Measurements from ENCODE around the gene C3orf85. TPM values are rescaled to one million over a fixed set of nuclear protein-coding genes. Genes with fewer than 3 reads are reported as not detected.

C3orf85 gene
- total RNA-seq, 1 donor from 2014 or later, result not detected

DNA sequence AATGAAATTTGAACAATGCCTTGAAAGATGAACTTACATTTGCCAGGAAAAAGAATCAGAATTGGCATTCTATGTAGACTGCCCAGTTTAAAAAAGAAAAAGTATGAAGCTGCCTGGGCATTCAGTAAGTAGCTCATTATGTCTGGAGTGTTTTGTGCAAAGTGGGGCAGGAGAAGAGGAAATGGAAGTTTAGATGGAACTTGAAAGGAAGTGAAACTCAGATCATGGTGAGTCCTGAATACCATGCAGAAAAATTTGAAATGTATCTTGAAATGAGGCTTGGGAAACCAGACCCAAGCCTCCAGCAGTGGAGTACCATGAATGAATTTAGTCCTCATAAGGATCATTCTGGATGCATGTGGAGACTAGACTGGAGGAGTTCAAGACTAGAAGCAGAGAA is 13.8 kb upstream of the C3orf85 start:
- no peak overlapping the region for H3K9ac ChIP-seq
- no peaks in the 10 kb centered on the region for H3K36me3 ChIP-seq
- H3F3A ChIP-seq (ENCODE audit: low read depth), result no peaks in the 10 kb centered on the region
- H2AFZ ChIP-seq (replicated peaks), result no peak overlapping the region
- no peak overlapping the region for H3K4me3 ChIP-seq
- H3K27me3 ChIP-seq, result no peaks in the 10 kb centered on the region
- no peak overlapping the region for H3K27ac ChIP-seq
- Mint-ChIP-seq H3K36me3 (no peaks in the 10 kb centered on the region), H3K9me3 (peaks cover 15% of the 10 kb centered on the region), H3K27ac (no peak overlapping the region), H3K4me1 (peaks cover 14% of the 10 kb centered on the region), H3K4me3 (no peak overlapping the region), H3K27me3 (ENCODE audit: insufficient read depth, low read depth) (no peaks in the 10 kb centered on the region)
- DNase-seq (ENCODE audit: low spot score), result no peak
- H3K4me1 ChIP-seq, result peaks cover 4% of the 10 kb centered on the region
- TF ChIP-seq EZH2phosphoT487 (IDR thresholded peaks at IDR 0.05), result no peak
- TF ChIP-seq, protein P1, sequence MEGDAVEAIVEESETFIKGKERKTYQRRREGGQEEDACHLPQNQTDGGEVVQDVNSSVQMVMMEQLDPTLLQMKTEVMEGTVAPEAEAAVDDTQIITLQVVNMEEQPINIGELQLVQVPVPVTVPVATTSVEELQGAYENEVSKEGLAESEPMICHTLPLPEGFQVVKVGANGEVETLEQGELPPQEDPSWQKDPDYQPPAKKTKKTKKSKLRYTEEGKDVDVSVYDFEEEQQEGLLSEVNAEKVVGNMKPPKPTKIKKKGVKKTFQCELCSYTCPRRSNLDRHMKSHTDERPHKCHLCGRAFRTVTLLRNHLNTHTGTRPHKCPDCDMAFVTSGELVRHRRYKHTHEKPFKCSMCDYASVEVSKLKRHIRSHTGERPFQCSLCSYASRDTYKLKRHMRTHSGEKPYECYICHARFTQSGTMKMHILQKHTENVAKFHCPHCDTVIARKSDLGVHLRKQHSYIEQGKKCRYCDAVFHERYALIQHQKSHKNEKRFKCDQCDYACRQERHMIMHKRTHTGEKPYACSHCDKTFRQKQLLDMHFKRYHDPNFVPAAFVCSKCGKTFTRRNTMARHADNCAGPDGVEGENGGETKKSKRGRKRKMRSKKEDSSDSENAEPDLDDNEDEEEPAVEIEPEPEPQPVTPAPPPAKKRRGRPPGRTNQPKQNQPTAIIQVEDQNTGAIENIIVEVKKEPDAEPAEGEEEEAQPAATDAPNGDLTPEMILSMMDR (IDR thresholded peaks at IDR 0.05), result no peak
- no peak for TF ChIP-seq EZH2 (IDR thresholded peaks at IDR 0.05)
- no peaks in the 10 kb centered on the region for H3K79me2 ChIP-seq (ENCODE audit: low read depth)
- no peaks in the 10 kb centered on the region for H3K9me3 ChIP-seq (ENCODE audit: low read depth)
- no peak overlapping the region for H3K4me2 ChIP-seq
- no peaks in the 10 kb centered on the region for H4K20me1 ChIP-seq (ENCODE audit: low read depth)

DNA sequence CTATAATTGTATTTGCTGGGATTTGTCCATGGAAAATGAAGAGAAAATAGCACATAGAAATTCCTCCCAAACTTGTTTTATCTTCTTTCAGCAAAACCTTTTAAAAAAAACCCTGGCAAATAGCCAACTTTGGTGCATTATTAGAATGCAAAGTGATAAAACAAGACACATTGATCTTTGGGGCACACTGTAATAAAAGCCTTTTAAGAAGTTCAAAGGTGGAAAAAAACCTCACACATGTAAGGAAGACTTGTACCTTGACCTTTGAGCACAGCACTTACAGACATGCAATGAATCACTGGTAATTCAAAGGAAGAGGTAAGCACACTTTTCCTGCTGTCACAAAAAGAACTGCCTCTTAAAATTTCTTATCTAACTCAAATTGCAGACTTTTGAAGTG is 10.6 kb upstream of the C3orf85 start:
- no peaks in the 10 kb centered on the region for H3K36me3 ChIP-seq
- H3K27ac ChIP-seq, result no peak overlapping the region
- H3F3A ChIP-seq (ENCODE audit: low read depth), result no peaks in the 10 kb centered on the region
- no peak overlapping the region for H3K4me2 ChIP-seq
- Mint-ChIP-seq H3K4me3 (no peak overlapping the region), H3K27ac (no peak overlapping the region), H3K4me1 (peaks cover 16% of the 10 kb centered on the region), H3K36me3 (no peaks in the 10 kb centered on the region), H3K27me3 (ENCODE audit: insufficient read depth, low read depth) (peaks cover 5% of the 10 kb centered on the region), H3K9me3 (peaks cover 18% of the 10 kb centered on the region)
- no peak overlapping the region for H3K9ac ChIP-seq
- H3K4me1 ChIP-seq, result peaks cover 4% of the 10 kb centered on the region
- H2AFZ ChIP-seq (replicated peaks), result no peak overlapping the region
- H4K20me1 ChIP-seq (ENCODE audit: low read depth), result no peaks in the 10 kb centered on the region
- H3K4me3 ChIP-seq, result no peak overlapping the region
- no peak for DNase-seq (ENCODE audit: low spot score)
- no peaks in the 10 kb centered on the region for H3K9me3 ChIP-seq (ENCODE audit: low read depth)
- no peak for TF ChIP-seq EZH2 (IDR thresholded peaks at IDR 0.05)
- TF ChIP-seq EZH2phosphoT487 (IDR thresholded peaks at IDR 0.05), result no peak
- TF ChIP-seq, protein P1 (IDR thresholded peaks at IDR 0.05), result no peak
- no peaks in the 10 kb centered on the region for H3K79me2 ChIP-seq (ENCODE audit: low read depth)
- no peaks in the 10 kb centered on the region for H3K27me3 ChIP-seq

DNA sequence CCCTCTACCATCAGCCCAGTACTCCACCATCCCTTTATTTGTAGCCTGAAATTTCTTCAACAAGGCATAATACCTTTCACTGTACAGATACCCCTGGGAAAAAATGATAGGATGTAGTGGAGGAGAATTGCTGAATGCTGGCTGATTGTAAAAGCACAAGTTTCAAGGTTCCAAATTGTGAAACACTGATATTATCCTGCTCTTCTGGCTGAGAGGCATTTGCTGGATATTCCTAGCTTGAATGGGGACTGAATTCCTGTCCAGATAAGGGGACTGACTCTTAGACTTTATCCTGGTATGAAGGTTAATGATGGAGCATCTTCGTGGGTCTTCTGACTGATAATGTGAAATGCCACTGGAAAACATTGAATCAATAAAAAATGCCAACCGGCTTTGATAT is 9.0 kb upstream of the C3orf85 start:
- H3K4me3 Mint-ChIP-seq, result no peak overlapping the region
- no peaks in the 10 kb centered on the region for H3K27me3 ChIP-seq
- H3K4me2 ChIP-seq, result no peak overlapping the region
- no peak overlapping the region for H3K9ac ChIP-seq
- TF ChIP-seq EZH2 (IDR thresholded peaks at IDR 0.05) (no peak), EZH2phosphoT487 (IDR thresholded peaks at IDR 0.05) (no peak)
- TF ChIP-seq, protein P1 (IDR thresholded peaks at IDR 0.05), result no peak
- H4K20me1 ChIP-seq (ENCODE audit: low read depth), result no peaks in the 10 kb centered on the region
- H3K79me2 ChIP-seq (ENCODE audit: low read depth), result no peaks in the 10 kb centered on the region
- H3F3A ChIP-seq (ENCODE audit: low read depth), result no peaks in the 10 kb centered on the region
- no peak overlapping the region for H3K4me3 ChIP-seq
- H3K27ac Mint-ChIP-seq, result no peak overlapping the region
- H3K36me3 Mint-ChIP-seq, result no peaks in the 10 kb centered on the region
- H3K9me3 ChIP-seq (ENCODE audit: low read depth), result no peaks in the 10 kb centered on the region
- H3K27me3 Mint-ChIP-seq (ENCODE audit: insufficient read depth, low read depth), result peaks cover 5% of the 10 kb centered on the region
- H3K4me1 Mint-ChIP-seq, result peaks cover 22% of the 10 kb centered on the region
- H3K9me3 Mint-ChIP-seq, result peaks cover 10% of the 10 kb centered on the region
- H3K4me1 ChIP-seq, result peaks cover 4% of the 10 kb centered on the region
- no peak for DNase-seq (ENCODE audit: low spot score)
- no peak overlapping the region for H3K27ac ChIP-seq
- H3K36me3 ChIP-seq, result no peaks in the 10 kb centered on the region
- H2AFZ ChIP-seq (replicated peaks), result no peak overlapping the region

All from neural progenitor cell (in vitro differentiated cells).